HG02870 (cell line): ENCODE data around the gene ZNF205.

Source experiments
- ATAC-seq: cut with Tn5 transposase; IDR thresholded peaks from one replicate; pipeline ENCODE4 v1.9.1; 2021; ENCODE audit warnings: mild to moderate bottlenecking, moderate library complexity; ENCODE audit not compliant: unreplicated experiment

ZNF205 gene

GRCh38 chr16:3101018-3101840, 11.2 kb upstream of the ZNF205 start:
- ATAC-seq: no peak

GRCh38 chr16:3101841-3102470, 10.4 kb upstream of the ZNF205 start:
- ATAC-seq: no peak

GRCh38 chr16:3106205-3106928, 6.0 kb upstream of the ZNF205 start:
- ATAC-seq: peak; percentile 82

GRCh38 chr16:3112881-3113574, 642 bp downstream of the ZNF205 start:
- ATAC-seq: no peak

GRCh38 chr16:3113765-3114479, 1.5 kb downstream of the ZNF205 start:
- no peak for ATAC-seq

- ATAC-seq: no peak
These were observed 2.6 kb downstream of the ZNF205 start for GRCh38 chr16:3115003-3115402.

GRCh38 chr16:3115561-3115960, 3.2 kb downstream of the ZNF205 start:
- ATAC-seq: no peak

GRCh38 chr16:3118204-3118790, 5.9 kb downstream of the ZNF205 start:
- no peak for ATAC-seq

- ATAC-seq: no peak
These were observed 6.5 kb downstream of the ZNF205 start for GRCh38 chr16:3118846-3119245.

- ATAC-seq: no peak
These were observed 6.9 kb downstream of the ZNF205 start for GRCh38 chr16:3119286-3119685.

- no peak for ATAC-seq
These were observed 7.5 kb downstream of the ZNF205 start for GRCh38 chr16:3119701-3120408.

GRCh38 chr16:3120435-3120834, 8.0 kb downstream of the ZNF205 start:
- ATAC-seq: no peak

- ATAC-seq: no peak
These were observed 9.6 kb downstream of the ZNF205 start for GRCh38 chr16:3121851-3122467.

GRCh38 chr16:3122926-3123570, 10.7 kb downstream of the ZNF205 start:
- no peak for ATAC-seq

- peak; percentile 85 for ATAC-seq
These were observed 11.8 kb downstream of the ZNF205 start for GRCh38 chr16:3123986-3124886.

GRCh38 chr16:3127745-3128144, 15.4 kb downstream of the ZNF205 start:
- no peak for ATAC-seq
